Smooth muscle cell (in vitro differentiated cells): Measurements from ENCODE around the gene BCAT1. TPM values are rescaled to one million over a fixed set of nuclear protein-coding genes. Genes with fewer than 3 reads are reported as not detected.
"Not testable (repeated sequence)": the region's sequence is repeated elsewhere in the genome, so short reads cannot be mapped to it uniquely, and the experiment has no call there.

ENCODE experiments used
- DNase-seq: peaks from one replicate; lab custom pipeline; 2025; ENCODE audit not compliant: unreplicated experiment; lab: John Stamatoyannopoulos, UW
- H2AFZ ChIP-seq: fragments of 200-600 bp; sonication (generic); 2 replicates; pipeline ENCODE4 v1.6.0; 2016; ENCODE audit warnings: antibody characterized with exemption, low read depth, mild to moderate bottlenecking
- H3F3A ChIP-seq: fragments of 200-600 bp; sonication (generic); 2 replicates; pipeline ENCODE4 v1.6.0; 2017; ENCODE audit warnings: antibody characterized with exemption, low read depth
- H3K27ac ChIP-seq: fragments of 200-600 bp; sonication (generic); 2 replicates; pipeline ENCODE4 v1.5.1; 2016; ENCODE audit warnings: low read depth, mild to moderate bottlenecking
- H3K27me3 ChIP-seq: fragments of 200-600 bp; sonication (generic); 2 replicates; pipeline ENCODE4 v1.6.1; 2016; ENCODE audit warnings: low read depth, mild to moderate bottlenecking
- H3K36me3 ChIP-seq: fragments of 200-600 bp; sonication (generic); 2 replicates; pipeline ENCODE4 v1.5.1; 2016; ENCODE audit warnings: low read depth
- H3K4me1 ChIP-seq: fragments of 200-600 bp; sonication (generic); 2 replicates; pipeline ENCODE4 v1.5.1; 2016; ENCODE audit warnings: low read depth
- H3K4me2 ChIP-seq: fragments of 200-600 bp; sonication (generic); 2 replicates; pipeline ENCODE4 v1.6.0; 2016; ENCODE audit warnings: mild to moderate bottlenecking
- H3K4me3 ChIP-seq: fragments of 200-600 bp; sonication (generic); 2 replicates; pipeline ENCODE4 v1.5.1; 2016; ENCODE audit warnings: mild to moderate bottlenecking
- H3K79me2 ChIP-seq: fragments of 200-600 bp; sonication (generic); 2 replicates; pipeline ENCODE4 v1.6.0; 2016; ENCODE audit warnings: low read depth, mild to moderate bottlenecking
- H3K9ac ChIP-seq: fragments of 200-600 bp; sonication (generic); 2 replicates; pipeline ENCODE4 v1.6.0; 2016; ENCODE audit warnings: low read depth
- H3K9me3 ChIP-seq: fragments of 200-600 bp; sonication (generic); replicated peaks from 2 replicates; pipeline ENCODE4 v1.5.1; 2016; ENCODE audit warnings: low read depth
- H4K20me1 ChIP-seq: fragments of 200-600 bp; sonication (generic); 2 replicates; pipeline ENCODE4 v1.6.0; 2016; ENCODE audit warnings: low read depth
- CTCF ChIP-seq: fragments of 200-600 bp; sonication (generic); IDR thresholded peaks from 2 replicates; pipeline ENCODE4 v1.5.1; 2017; ENCODE audit warnings: borderline replicate concordance, mild to moderate bottlenecking, antibody characterized with exemption; ENCODE audit not compliant: insufficient read depth, poor library complexity, severe bottlenecking
- WGBS: methylation state at CpG from one replicate; pipeline ENCODE4 v1.1.7; 2016; ENCODE audit warnings: low lambda C conversion rate; 5-methylcytosine and 5-hydroxymethylcytosine counted together
- polyA plus RNA-seq: library from polyadenylated mRNA; unstranded; fragments of >200 nt; fragmentation: Nextera tagmentation; extraction: Ambion mirVana; gene quantifications from 2 replicates; pipeline ENCODE4 v1.2.1, GENCODE V29; 2016
- total RNA-seq: library from RNA; depleted of rRNA; stranded (reverse); fragments of >200 nt; gene quantifications from 2 replicates; pipeline ENCODE4 v1.2.3, GENCODE V29; 2014

Gene BCAT1
- total and polyA plus RNA-seq, 2 experiments from 2014 or later, result 78.2 to 174 TPM

- no peak for TF ChIP-seq CTCF
- Histone ChIP-seq H3K4me2 (no peak overlapping the region), H3K36me3 (no peaks in the 10 kb centered on the region), H2AFZ (no peak overlapping the region), H3K9me3 (no peaks in the 10 kb centered on the region), H3K27ac (no peak overlapping the region), H3K4me3 (no peak overlapping the region), H3K4me1 (peaks cover 3% of the 10 kb centered on the region), H4K20me1 (peaks cover 99% of the 10 kb centered on the region), H3K27me3 (no peaks in the 10 kb centered on the region), H3K79me2 (peaks cover 85% of the 10 kb centered on the region), H3K9ac (no peak overlapping the region), H3F3A (no peaks in the 10 kb centered on the region)
- DNase-seq, result no peak
- WGBS, result 87% methylated on average over 5 of the region's 5 CpGs
These were observed 33.4 kb downstream of the BCAT1 start for GRCh38 chr12:24915501-24915900.

- H2AFZ ChIP-seq, result no peak overlapping the region
- H3K9ac ChIP-seq, result no peak overlapping the region
- peaks cover 76% of the 10 kb centered on the region for H3K79me2 ChIP-seq
- WGBS, result 86% methylated on average over 3 of the region's 3 CpGs
- DNase-seq, result no peak
- no peak overlapping the region for H3K27ac ChIP-seq
- no peak overlapping the region for H3K4me2 ChIP-seq
- H3K36me3 ChIP-seq, result no peaks in the 10 kb centered on the region
- H3K9me3 ChIP-seq, result no peaks in the 10 kb centered on the region
- peaks cover 99% of the 10 kb centered on the region for H4K20me1 ChIP-seq
- H3K27me3 ChIP-seq, result no peaks in the 10 kb centered on the region
- no peaks in the 10 kb centered on the region for H3F3A ChIP-seq
- no peak for TF ChIP-seq CTCF
- no peak overlapping the region for H3K4me3 ChIP-seq
- H3K4me1 ChIP-seq, result peaks cover 3% of the 10 kb centered on the region
These were observed 34.9 kb downstream of the BCAT1 start for GRCh38 chr12:24913953-24914352.

GRCh38 chr12:24913130-24913529, 35.8 kb downstream of the BCAT1 start:
- peaks cover 74% of the 10 kb centered on the region for H3K79me2 ChIP-seq
- no peak for TF ChIP-seq CTCF
- H4K20me1 ChIP-seq, result peaks cover 99% of the 10 kb centered on the region
- 77% methylated on average over 3 of the region's 3 CpGs for WGBS
- no peak overlapping the region for H3K4me2 ChIP-seq
- no peaks in the 10 kb centered on the region for H3K36me3 ChIP-seq
- H3K27ac ChIP-seq, result no peak overlapping the region
- H3K4me3 ChIP-seq, result no peak overlapping the region
- DNase-seq, result no peak
- no peaks in the 10 kb centered on the region for H3K9me3 ChIP-seq
- no peak overlapping the region for H3K9ac ChIP-seq
- H3K4me1 ChIP-seq, result peaks cover 3% of the 10 kb centered on the region
- no peaks in the 10 kb centered on the region for H3K27me3 ChIP-seq
- no peaks in the 10 kb centered on the region for H3F3A ChIP-seq
- no peak overlapping the region for H2AFZ ChIP-seq

GRCh38 chr12:24911271-24911791, 37.6 kb downstream of the BCAT1 start:
- no peak for TF ChIP-seq CTCF
- Histone ChIP-seq H3F3A (no peaks in the 10 kb centered on the region), H3K27me3 (no peaks in the 10 kb centered on the region), H3K4me3 (no peak overlapping the region), H3K4me1 (peaks cover 3% of the 10 kb centered on the region), H3K9me3 (no peaks in the 10 kb centered on the region), H3K9ac (no peak overlapping the region), H3K4me2 (peak overlapping the region; percentile 50), H2AFZ (no peak overlapping the region), H3K79me2 (peaks cover 69% of the 10 kb centered on the region), H3K36me3 (no peaks in the 10 kb centered on the region), H3K27ac (peak overlapping the region; percentile 78), H4K20me1 (peaks cover 100% of the 10 kb centered on the region)
- WGBS, result 28% methylated on average over 9 of the region's 9 CpGs
- no peak for DNase-seq

GRCh38 chr12:24910192-24910591, 38.7 kb downstream of the BCAT1 start:
- not testable (repeated sequence) for H3K4me2 ChIP-seq, H2AFZ ChIP-seq, H3K36me3 ChIP-seq, H3K27me3 ChIP-seq, H3K4me3 ChIP-seq, DNase-seq, H3K9ac ChIP-seq, H3K9me3 ChIP-seq, H3F3A ChIP-seq
- 98% methylated on average over 6 of the region's 6 CpGs for WGBS
- Histone ChIP-seq H3K79me2 (peaks cover 60% of the 10 kb centered on the region), H4K20me1 (peaks cover 100% of the 10 kb centered on the region), H3K27ac (peak overlapping the region; percentile 25), H3K4me1 (peaks cover 11% of the 10 kb centered on the region)
